Osteocyte (in vitro differentiated cells): ENCODE measurements around the gene CHTF18. TPM values are rescaled to one million over a fixed set of nuclear protein-coding genes. Genes with fewer than 3 reads are reported as not detected.

Experiments used
- DNase-seq: peaks from one replicate; pipeline ENCODE4 v3.0.0; 2021; ENCODE audit warnings: mixed read lengths; ENCODE audit not compliant: unreplicated experiment; ENCODE audit errors: extremely low spot score
- H3K27ac Mint-ChIP-seq: one replicate; pipeline ENCODE4 v1.8.0; 2021; ENCODE audit warnings: mild to moderate bottlenecking, mixed read lengths; ENCODE audit not compliant: unreplicated experiment
- H3K27me3 Mint-ChIP-seq: one replicate; pipeline ENCODE4 v1.8.0; 2021; ENCODE audit warnings: mixed read lengths; ENCODE audit not compliant: unreplicated experiment
- H3K36me3 Mint-ChIP-seq: one replicate; pipeline ENCODE4 v1.8.0; 2021; ENCODE audit warnings: mixed read lengths; ENCODE audit not compliant: unreplicated experiment
- H3K4me1 Mint-ChIP-seq: one replicate; pipeline ENCODE4 v1.8.0; 2021; ENCODE audit warnings: mixed read lengths; ENCODE audit not compliant: unreplicated experiment
- H3K4me3 Mint-ChIP-seq: one replicate; pipeline ENCODE4 v1.8.0; 2021; ENCODE audit warnings: mild to moderate bottlenecking, moderate library complexity, mixed read lengths; ENCODE audit not compliant: unreplicated experiment
- H3K9me3 Mint-ChIP-seq: one replicate; pipeline ENCODE4 v1.8.0; 2021; ENCODE audit warnings: mixed read lengths; ENCODE audit not compliant: unreplicated experiment
- total RNA-seq: library from RNA; stranded (reverse); gene quantifications from 2 replicates; pipeline ENCODE4 v1.2.1, GENCODE V29; 2021
- TF ChIP-seq, protein P1 (sequence below): fragments of 200-600 bp; sonication (generic); IDR thresholded peaks from 2 replicates; pipeline ENCODE4 v1.5.0; 2021; ENCODE audit warnings: antibody characterized with exemption, mild to moderate bottlenecking, moderate library complexity

CHTF18 gene
- total RNA-seq, 1 donor from 2014 or later: 25.4 TPM

DNA sequence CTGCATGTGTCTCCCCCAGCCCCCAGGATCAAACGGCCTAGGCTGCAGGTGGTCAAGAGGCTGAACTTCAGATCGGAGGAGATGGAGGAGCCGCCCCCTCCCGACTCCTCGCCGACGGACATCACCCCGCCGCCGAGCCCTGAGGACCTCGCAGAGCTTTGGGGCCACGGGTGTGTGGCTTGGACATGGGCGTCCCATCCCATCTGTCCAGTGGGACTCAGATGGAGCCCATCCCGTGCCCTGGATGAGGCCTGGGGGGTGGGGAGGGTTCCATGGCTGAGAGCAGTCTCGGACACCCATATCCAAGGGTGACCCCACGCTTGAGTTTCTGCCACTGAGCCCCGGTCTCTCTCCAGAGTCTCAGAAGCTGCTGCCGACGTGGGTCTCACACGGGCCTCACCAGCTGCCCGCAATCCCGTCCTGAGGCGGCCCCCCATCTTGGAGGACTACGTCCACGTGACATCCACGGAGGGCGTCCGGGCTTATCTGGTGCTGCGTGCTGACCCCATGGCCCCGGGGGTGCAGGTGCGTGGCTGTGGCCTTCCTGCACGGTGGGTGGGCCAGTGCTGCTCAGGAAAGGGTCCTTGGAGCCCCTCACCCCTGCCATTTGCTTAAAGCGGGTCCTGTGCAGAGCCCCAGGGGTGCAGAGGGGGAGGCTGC is 901 bp downstream of the CHTF18 start:
- no peak for DNase-seq
- no peak overlapping the region for H3K27ac Mint-ChIP-seq
- peak overlapping the region; percentile 32 for H3K4me3 Mint-ChIP-seq
- H3K27me3 Mint-ChIP-seq: no peaks in the 10 kb centered on the region
- peaks cover 8% of the 10 kb centered on the region for H3K36me3 Mint-ChIP-seq
- TF ChIP-seq, protein P1, sequence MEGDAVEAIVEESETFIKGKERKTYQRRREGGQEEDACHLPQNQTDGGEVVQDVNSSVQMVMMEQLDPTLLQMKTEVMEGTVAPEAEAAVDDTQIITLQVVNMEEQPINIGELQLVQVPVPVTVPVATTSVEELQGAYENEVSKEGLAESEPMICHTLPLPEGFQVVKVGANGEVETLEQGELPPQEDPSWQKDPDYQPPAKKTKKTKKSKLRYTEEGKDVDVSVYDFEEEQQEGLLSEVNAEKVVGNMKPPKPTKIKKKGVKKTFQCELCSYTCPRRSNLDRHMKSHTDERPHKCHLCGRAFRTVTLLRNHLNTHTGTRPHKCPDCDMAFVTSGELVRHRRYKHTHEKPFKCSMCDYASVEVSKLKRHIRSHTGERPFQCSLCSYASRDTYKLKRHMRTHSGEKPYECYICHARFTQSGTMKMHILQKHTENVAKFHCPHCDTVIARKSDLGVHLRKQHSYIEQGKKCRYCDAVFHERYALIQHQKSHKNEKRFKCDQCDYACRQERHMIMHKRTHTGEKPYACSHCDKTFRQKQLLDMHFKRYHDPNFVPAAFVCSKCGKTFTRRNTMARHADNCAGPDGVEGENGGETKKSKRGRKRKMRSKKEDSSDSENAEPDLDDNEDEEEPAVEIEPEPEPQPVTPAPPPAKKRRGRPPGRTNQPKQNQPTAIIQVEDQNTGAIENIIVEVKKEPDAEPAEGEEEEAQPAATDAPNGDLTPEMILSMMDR: no peak
- no peaks in the 10 kb centered on the region for H3K9me3 Mint-ChIP-seq
- H3K4me1 Mint-ChIP-seq: peaks cover 2% of the 10 kb centered on the region

DNA sequence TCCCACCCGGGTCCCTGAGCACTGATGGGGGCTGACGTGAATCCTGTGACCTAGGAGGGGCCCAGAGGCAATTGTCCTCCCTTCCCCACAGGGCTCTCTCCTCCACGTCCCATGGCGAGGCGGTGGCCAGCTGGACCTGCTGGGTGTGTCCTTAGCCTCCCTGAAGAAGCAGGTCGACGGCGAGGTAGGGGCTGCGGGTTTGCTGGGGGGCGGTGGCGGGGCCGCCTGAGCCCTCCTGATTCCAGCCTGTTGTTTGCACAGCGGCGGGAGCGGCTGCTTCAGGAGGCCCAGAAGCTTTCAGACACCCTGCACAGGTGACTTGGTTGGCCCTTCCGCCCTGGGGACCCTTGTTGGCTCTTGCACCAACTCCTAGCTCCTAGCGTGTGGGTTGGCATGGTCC is 1.7 kb downstream of the CHTF18 start:
- H3K27ac Mint-ChIP-seq: no peak overlapping the region
- no peaks in the 10 kb centered on the region for H3K9me3 Mint-ChIP-seq
- peak overlapping the region; percentile 47 for H3K4me3 Mint-ChIP-seq
- H3K4me1 Mint-ChIP-seq: peaks cover 2% of the 10 kb centered on the region
- H3K27me3 Mint-ChIP-seq: no peaks in the 10 kb centered on the region
- DNase-seq: no peak
- peaks cover 8% of the 10 kb centered on the region for H3K36me3 Mint-ChIP-seq
- TF ChIP-seq, protein P1: no peak

DNA sequence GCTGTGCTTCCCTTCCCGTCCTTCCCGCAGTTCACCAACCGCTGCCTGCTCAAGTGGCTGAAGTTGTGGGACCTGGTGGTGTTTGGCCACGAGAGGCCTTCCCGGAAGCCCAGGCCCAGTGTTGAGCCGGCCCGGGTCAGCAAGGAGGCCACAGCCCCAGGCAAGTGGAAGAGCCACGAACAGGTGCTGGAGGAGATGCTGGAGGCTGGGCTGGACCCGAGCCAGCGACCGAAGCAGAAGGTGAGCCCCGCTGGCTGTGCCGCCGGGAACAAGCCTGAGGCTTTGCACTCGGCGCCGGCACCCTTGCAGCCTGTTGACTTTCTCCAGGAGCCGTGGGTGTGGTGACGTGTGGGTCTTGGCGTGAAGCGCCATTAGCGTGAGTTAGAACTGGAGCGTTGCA is 2.7 kb downstream of the CHTF18 start:
- no peak overlapping the region for H3K27ac Mint-ChIP-seq
- H3K4me3 Mint-ChIP-seq: no peak overlapping the region
- peaks cover 2% of the 10 kb centered on the region for H3K4me1 Mint-ChIP-seq
- peaks cover 8% of the 10 kb centered on the region for H3K36me3 Mint-ChIP-seq
- DNase-seq: no peak
- H3K27me3 Mint-ChIP-seq: no peaks in the 10 kb centered on the region
- H3K9me3 Mint-ChIP-seq: no peaks in the 10 kb centered on the region
- TF ChIP-seq, protein P1: no peak

DNA sequence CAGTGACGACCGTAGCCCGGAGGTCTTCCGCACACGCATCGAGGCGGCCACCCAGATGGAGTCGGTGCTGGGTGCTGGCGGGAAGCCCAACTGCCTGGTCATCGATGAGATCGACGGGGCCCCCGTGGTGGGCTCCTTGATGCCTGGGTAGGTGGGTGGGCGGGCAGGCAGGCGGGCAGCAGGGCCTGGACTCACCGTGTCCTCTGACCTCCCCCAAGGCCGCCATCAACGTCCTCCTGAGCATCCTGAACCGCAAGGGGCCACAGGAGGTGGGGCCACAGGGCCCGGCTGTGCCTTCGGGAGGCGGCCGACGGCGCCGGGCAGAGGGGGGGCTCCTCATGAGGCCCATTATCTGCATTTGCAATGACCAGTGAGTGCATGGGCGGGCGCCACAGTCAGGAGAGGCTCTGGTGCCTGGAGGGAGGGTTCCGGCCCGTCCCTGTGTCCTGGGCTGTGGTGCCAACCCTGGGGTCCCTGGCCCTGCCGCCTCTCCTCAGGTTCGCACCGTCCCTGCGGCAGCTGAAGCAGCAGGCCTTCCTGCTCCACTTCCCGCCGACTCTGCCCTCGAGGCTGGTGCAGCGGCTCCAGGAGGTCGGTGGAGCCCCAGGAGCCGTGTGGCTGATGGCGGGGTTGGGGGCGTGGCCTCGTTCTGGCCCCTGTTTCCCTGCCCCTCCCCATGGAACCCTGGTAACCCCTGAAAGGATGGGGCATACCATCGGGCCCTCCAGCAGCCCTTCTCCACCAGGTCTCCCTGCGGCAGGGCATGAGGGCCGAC is 4.0 kb downstream of the CHTF18 start:
- Mint-ChIP-seq H3K4me1 (no peaks in the 10 kb centered on the region), H3K36me3 (peaks cover 8% of the 10 kb centered on the region), H3K27ac (no peak overlapping the region), H3K4me3 (no peak overlapping the region), H3K9me3 (no peaks in the 10 kb centered on the region), H3K27me3 (no peaks in the 10 kb centered on the region)
- no peak for DNase-seq
- TF ChIP-seq, protein P1: no peak

DNA sequence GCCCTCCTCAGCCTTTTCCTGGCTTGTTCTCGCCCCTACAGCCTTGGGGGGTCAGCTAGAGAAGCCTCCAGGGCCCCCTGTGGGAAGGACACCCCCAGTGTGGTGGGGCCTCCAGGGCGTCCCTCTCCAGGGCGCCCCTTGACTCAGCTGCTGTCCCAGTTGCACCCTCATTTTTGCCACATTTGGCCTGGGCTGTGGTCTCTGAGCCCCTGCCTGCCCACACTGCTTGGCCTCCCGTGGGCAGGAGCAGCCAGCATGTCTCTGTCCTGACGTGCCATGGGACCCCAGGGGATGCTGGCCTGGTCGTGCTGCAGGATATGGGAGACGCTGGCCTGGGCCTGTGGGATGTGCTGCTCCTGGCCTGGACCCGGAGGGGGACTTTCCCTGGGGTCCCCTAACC is 5.0 kb downstream of the CHTF18 start:
- Mint-ChIP-seq H3K4me3 (no peak overlapping the region), H3K27ac (no peak overlapping the region), H3K27me3 (no peaks in the 10 kb centered on the region), H3K4me1 (no peaks in the 10 kb centered on the region), H3K36me3 (peaks cover 8% of the 10 kb centered on the region), H3K9me3 (no peaks in the 10 kb centered on the region)
- TF ChIP-seq, protein P1: no peak
- no peak for DNase-seq
